ENCODE measurements around the gene TMEM30B.
A peak's percentile ranks its signal among the peaks of the same experiment; 100 is the strongest.

TMEM30B gene

DNA sequence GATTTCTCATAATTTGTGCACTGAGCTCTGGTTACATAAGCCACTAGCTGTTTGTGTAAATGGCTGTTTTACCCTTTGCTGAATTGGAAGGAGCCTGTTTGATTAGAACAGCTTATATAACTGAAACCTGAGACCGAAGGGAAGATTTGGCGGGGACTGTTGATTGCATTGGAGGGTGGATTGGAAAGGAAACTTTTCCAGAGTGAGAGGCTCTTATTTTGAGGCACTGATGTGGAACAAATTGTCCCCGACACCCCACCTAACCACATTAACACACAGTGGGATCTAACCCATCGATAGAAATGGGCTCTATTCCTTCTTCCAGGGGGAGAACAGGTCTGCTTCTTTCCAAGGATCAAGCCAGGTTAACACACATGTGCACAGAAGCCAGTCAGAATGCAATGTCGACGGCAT, 51.7 kb downstream of the TMEM30B start:
- DNase-seq, result peak; percentile 89

- DNase-seq, result peak; percentile 19
These were observed 53.1 kb downstream of the TMEM30B start for GRCh38 chr14:61227884-61228591.

All from DMS153 (cell line).